NOMO-1 treated with dmso at 0.1 percent for 144 hours (cell line): Measurements from ENCODE around the gene VIPR2.

Experiments
- DNase-seq: peaks from one replicate; lab custom pipeline; 2025; ENCODE audit not compliant: unreplicated experiment; lab: John Stamatoyannopoulos, UW

Gene VIPR2

GRCh38 chr7:159158125-159158887 lies 13.6 kb upstream of the VIPR2 start:
- DNase-seq = no peak

DNA sequence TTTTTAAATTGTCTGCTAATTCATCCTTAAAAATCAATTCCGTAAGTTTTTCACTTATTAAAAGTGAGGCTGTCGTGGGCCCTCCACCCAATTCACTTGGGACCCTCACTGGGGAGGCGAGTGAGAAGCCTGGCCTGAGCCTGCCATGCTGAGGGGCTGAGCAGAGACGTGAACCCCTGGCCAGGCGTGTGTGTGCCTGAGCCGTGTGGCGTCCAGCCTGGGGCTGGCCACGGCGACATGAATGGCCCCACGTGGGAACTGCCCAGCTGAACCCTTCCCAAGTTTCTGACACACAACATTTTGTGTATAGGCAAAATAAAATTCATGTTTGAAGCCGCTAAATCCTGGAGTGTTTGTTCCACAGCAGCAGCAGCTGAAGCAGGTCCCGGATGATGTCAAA lies 13.0 kb upstream of the VIPR2 start:
- DNase-seq = no peak

GRCh38 chr7:159156436-159157245 lies 12.0 kb upstream of the VIPR2 start:
- no peak for DNase-seq

DNA sequence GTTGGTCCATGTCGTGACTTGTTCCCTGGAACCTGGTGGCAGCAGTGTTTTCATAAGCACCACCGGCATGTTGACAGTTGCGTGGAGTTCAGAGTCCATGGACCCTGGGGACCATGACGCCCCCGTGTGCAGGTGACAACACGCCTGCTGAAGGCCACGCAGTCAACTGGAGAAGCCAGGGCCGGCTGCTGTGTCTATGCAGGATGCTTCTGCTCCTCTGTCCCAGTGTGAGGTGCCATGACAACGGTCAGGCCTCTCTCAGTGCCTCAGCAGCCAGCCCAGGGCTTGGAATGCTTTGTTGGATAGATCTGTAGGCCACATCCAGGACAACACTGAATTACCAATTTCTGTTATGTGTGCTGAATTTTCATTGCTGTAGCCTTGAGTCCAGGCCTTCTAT lies 10.7 kb upstream of the VIPR2 start:
- no peak for DNase-seq

- no peak for DNase-seq
These were observed 9.6 kb upstream of the VIPR2 start for GRCh38 chr7:159154243-159154642.

- DNase-seq = no peak
These were observed 8.8 kb upstream of the VIPR2 start for GRCh38 chr7:159153511-159153910.

DNA sequence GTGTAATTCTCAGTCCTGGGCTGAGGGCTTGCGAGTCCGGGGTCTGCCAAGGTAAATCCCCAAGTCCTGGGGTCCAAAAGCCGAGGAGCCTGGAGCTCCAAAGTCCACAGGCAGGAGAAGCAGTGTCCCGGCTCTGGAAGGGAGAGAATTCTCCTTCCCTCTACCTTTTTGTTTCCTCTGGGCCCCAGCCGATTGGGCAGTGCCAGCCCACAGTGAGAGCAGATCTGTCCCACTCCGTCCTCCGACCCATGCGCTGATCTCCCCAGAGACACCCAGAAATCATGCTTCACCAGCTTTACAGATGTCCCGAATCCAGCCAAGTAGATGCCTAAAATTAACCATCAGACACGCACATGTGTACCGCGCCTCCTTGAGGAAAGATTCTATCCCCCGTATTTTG lies 8.1 kb upstream of the VIPR2 start:
- DNase-seq = no peak

DNA sequence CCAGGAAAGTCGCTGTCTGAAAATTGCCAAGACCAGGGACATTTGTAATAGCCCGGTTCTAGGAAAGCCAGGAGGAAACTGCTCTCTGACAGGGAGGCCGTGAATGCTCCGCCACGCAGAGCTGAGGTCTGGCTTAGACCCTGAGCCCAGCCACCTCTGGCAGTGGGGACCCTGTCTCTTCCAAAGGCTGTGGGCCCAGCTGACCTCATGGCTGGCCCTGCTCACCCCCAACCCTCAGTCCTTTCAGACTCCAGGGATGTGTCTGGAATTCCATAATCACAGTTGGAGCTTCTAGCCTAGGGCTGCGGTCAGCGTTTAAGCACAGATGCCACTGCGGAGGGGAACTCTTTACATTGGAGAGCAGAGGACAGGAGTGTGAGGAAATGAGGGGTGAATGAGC lies 6.6 kb upstream of the VIPR2 start:
- no peak for DNase-seq

DNA sequence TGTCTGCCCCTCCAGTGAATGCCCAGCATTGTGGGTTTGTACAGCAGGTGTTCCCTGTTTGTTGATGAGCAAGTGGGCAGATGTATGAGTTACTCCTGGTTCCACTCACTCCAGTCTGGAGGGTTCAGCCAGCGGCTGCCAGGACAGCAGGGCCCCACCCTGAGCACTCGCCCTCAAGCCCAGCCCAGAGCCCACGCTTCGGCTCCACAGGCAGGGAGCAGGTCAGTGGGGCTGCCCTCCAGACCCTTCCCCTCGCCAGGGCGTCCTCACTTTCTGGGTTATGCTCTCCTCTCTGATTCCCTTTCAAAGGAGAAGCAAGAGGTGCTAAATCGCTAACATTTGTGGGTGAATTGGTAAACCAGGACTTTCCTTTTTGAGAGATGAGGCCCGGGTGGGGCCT lies 4.8 kb upstream of the VIPR2 start:
- DNase-seq = no peak

GRCh38 chr7:159148430-159149395 lies 4.0 kb upstream of the VIPR2 start:
- no peak for DNase-seq

DNA sequence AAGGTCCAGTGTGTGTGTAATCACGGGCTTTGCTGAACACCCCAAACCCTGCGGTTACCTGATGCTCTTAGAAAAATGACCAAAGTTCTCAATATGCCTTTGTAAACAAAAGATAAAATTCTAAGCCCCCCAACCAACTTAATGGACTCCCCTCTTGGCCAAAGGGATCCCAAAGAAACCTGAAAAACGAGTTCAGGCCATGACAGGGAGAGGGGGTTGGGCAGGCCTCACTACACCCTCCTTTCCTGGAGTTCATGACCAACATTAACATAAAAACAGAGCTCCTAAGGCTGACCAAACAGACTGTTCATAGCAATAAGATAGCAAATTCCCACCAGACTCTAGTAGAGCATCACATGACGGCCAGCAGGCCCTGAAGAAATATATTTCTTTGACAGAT lies 3.0 kb upstream of the VIPR2 start:
- no peak for DNase-seq

GRCh38 chr7:159147246-159147645 lies 2.6 kb upstream of the VIPR2 start:
- DNase-seq = no peak

GRCh38 chr7:159146084-159146858 lies 1.6 kb upstream of the VIPR2 start:
- DNase-seq = no peak

- DNase-seq = no peak
These were observed 806 bp upstream of the VIPR2 start for GRCh38 chr7:159145490-159145855.

DNA sequence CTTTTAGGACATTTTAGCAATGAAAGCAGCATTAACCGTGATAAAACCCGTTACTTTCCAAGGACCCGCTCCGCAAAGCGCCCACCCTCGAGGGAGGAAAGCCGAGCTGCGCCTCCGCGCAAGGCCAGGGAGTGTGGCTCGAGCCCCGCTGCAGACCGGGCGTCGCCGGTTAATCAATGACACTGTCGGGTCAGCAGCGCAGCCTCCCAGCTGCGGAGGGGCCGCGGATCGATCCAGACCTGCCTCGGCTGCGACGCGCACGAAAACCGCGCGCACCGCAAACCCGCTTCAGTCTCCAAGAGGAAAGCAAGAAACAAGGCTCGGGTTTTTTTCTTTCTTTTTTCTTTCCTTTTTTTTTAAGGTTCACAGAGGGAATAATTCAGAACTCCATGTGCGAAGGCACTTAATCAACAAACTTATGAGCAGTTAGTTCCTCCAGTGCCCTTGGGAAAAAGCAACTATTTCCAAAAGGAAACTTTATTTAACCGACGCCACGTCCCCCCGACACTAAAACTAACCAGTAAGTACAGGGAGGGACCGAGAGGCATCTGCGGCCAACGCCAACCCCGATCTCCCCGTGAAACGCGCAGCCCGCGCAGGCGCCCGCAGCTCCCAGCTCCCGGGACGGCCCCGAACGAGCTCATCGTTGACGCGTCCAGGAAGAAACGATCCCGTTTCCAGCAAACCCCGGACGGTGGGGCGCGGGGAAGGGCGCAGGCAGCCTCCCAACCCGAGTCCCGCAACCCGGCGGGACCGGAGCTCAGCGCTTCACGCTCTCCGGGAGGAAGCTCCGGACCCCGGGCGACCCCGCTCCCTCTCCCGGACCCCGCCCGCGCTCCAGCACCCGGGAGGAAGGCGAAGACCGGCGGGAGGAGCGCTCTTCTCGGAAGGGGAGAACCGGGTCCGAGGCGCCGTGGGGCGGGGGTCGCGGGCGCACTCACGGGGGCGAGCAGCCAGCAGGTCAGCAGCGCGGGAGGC lies 598 bp downstream of the VIPR2 start:
- no peak for DNase-seq

DNA sequence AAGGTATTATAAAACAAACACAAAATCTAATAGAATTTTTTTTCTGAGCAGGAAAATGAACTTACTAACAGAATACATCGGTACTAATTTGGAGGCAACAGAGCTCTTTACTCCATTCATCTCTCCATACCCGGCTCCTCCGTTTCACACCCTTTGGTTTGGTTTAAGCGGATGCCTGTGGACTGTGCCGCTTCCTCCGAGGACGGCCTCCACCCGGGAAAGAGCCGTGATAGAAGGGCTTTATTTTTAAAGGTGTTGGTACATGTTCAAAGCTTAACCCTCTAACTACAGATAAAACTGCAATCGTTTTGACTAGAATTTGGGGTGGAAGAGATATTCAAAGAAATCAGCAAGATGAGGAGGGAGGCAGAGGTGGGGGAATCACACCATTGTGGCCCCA lies 1.9 kb downstream of the VIPR2 start:
- no peak for DNase-seq

DNA sequence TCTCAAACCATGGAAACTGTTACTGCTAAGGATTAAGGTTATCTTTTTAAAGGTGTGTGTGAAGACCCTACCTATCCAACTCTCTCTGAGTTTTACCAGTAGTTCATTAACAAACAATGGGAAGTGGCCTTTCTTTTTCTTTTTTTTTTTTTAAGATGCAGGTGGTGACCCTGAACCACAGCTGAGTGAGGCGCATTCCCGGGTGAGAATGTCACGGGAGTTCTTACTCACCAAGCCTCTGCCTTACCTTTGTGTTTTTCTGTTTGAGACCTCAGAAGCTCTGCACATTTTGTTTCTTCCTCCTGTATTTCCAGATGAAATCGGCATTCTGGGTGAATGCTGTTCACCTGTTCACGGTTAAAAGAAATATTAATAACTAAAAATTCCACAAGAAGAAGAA lies 2.5 kb downstream of the VIPR2 start:
- DNase-seq = no peak

DNA sequence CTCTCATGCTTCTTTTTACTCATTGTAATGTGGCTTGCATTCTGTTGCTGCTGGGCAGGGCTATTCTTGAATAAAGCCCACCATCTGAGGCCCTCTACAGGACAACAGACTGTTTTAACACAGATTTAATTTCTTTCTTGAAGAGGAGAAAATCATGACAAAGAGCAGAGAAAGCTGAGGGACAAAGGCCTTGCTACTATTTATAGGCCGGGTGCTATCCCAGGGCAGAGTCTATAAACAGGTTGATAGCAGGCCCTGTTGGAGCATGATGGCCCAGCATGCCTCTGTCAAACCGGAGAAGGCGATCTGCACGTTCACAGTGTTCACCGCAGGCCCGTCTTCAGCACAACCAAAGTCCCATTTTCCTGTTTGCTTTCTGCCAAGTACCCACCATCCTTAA lies 3.0 kb downstream of the VIPR2 start:
- DNase-seq = no peak

DNA sequence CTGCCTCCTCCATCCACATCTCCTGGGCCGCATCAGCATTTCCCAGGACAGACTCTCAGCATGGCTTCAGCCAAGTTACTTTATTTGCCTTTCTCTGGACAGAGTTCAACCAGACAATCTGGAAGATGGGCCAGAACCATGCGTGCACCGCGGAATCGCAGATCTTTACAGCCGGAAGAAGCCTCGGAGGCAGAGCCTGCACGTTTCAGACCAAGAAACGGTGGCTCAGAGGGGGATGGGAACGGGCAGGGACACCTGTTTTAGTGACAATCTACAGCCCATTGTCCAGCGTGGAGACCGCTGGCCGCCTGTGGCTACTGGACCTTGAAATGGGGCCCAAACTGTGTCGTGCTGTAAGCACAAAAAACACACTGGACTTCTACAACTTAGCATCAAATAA lies 3.5 kb downstream of the VIPR2 start:
- no peak for DNase-seq
